Activated T-cell treated with anti-CD3 and anti-CD28 coated beads for 4 hours (primary cell): Measurements from ENCODE around the gene OR51F1.
"Not testable (repeated sequence)": the region's sequence is repeated elsewhere in the genome, so short reads cannot be mapped to it uniquely, and the experiment has no call there.

Source experiments
- DNase-seq: peaks from one replicate; pipeline ENCODE4 v3.0.0-alpha.2; 2020

OR51F1 gene

DNA sequence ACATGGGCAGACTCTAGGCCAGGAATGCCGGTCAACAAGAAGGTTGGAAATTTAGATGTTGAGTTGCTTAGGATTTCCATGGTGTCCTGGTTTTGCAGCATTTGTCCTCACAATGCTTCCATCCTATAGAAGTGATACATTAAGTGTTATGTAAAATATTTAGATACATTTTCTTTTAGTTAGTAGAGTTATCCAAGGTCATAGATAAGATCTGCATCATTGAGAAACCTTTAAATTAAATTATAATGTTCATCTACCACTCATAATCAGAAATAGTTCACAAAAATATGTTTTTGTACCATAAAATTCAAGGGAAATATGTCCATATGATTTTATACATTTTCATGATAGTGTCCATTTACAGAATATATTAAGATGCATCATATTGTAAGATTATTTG, at the start of gene OR51F1:
Gene OR51F1 (minus strand): TSS at position 101 of the 400 bp plus-strand sequence. CDS start 0 bp downstream, at position 101.
- no peak for DNase-seq

DNA sequence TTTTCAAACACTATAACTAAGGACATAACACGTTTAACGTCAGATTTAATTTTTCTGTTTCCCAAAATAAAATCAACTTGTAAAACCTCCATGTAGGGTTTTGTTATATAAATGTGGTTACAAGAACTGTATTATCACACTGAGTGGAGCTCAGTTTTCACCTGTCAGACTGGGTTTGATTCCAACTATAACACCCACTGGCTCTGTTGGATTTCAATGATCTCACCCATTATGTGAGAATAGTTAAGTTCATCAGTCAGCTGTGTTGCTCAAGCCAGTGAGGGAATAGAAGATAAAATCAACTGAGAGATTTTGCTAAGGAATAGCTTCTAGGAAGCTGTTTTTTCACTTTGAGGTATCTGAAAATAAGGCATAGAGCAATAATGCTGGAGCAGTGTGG, 39.5 kb upstream of the OR51F1 start:
- DNase-seq = no peak

DNA sequence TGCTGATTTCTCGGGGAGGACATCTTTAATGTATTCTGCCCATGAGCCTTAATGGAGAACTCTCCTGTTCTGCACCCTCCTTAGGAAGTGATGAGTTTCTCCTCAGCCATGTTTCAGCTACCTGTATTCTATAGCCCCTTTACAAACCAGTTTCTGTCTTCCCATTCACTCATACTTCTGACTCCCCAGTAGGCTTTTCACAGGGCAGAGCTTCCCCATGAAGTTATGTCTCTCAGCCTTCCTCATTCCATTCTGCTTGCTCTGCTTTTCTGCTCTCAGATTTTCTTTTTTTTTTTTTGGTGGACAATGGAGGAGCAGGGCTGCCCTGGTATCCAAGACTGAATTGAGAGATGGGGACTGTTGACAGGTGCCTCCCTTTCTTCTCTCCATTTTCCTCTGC, 38.7 kb upstream of the OR51F1 start:
- DNase-seq = no peak

- no peak for DNase-seq
These were observed 34.5 kb upstream of the OR51F1 start, which contains the start of gene OR52R1 for GRCh38 chr11:4804280-4804679. TSS of gene OR52R1 (minus strand) at chr11:4804380. CDS start at chr11:4804380, 0 bp downstream.

DNA sequence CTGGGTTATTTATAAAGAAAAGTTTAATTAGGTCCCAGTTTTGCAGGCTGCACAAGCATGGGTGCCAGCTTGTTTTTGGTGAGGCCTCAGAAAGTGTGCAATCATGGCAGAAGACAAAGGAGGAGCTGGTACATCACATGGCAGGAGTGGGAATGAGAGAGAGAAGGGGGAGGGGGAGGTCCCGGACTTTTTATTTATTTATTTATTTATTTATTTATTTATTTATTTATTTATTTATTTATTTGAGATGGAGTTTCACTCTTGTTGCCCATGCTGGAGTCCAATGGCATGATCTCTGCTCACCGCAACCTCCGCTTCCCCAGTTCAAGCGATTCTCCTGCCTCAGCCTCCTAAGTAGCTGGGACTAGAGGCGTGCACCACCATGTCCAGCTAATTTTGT, 31.6 kb upstream of the OR51F1 start:
- DNase-seq = not testable (repeated sequence)

DNA sequence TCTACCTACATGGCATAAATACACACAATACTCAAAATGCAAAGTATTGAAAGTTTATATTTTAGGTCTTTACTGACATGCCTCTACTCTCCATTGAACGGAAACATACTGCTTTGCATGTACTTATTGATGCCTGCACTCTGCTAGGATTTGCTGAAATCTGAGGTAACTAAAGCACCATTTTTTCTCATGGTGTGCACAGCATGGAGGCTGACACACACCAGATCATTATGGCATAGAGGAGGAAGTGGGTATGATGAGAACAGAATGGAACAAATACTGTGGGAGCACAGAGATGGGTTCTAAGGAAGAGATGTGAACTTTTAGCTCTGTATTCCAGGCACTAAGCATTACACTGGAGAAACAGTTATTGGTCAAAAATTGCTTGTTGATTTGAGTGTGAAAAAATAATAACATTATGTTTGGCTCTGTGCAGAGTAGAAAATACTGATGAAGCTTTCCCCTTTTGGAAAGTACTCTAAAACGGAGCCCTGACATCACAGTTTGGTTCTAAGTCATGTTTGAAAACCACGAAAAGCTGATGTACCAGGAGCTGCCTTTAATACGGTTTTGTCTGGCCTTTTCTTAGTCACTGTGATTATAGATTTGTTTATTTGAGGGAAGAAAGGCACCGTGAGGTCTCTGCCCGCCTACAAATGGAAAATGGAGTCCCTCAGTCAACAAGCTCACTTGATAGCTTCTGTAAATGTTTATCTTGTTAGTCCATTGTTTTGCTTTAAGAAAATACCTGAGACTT, 28.9 kb upstream of the OR51F1 start:
- DNase-seq = no peak

DNA sequence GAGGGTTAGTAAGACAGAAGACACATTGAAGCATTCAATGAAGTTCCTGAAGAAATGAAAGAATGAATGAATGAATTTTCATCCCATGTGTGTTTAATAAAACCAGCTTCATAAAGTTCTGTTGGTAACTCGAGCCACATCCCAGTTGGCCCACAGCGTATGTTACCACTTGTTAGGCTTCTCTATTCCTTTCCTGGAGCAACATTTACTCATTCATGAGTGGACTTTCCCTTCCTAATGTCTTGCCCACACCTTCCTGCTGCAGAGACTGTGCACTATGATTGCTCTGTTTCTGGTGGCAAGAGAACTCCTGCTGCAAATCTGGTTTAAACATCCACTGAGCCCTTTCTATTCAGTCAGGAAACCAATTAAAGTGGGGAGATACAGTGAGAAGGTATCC, 27.5 kb upstream of the OR51F1 start:
- no peak for DNase-seq

GRCh38 chr11:4782454-4782853, 12.7 kb upstream of the OR51F1 start:
- no peak for DNase-seq

DNA sequence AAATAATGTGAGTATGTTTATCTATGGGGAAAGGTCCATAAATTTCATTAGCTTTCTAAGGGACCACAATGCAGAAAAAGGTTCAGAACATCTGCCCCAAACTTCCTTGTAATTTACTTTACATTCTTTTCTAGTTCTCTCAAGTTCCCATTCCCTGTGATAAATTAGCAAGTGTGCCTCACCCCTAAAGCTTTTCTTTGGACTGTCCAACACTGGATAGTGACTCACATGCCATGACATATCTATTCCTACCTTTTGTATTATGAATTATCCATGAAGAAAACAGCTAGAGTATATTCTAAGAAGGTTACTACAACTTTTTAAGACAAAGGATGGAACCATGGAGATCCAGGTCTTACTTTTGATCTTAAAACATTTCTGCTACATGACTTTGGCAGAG, 1.6 kb downstream of the OR51F1 start:
- no peak for DNase-seq

DNA sequence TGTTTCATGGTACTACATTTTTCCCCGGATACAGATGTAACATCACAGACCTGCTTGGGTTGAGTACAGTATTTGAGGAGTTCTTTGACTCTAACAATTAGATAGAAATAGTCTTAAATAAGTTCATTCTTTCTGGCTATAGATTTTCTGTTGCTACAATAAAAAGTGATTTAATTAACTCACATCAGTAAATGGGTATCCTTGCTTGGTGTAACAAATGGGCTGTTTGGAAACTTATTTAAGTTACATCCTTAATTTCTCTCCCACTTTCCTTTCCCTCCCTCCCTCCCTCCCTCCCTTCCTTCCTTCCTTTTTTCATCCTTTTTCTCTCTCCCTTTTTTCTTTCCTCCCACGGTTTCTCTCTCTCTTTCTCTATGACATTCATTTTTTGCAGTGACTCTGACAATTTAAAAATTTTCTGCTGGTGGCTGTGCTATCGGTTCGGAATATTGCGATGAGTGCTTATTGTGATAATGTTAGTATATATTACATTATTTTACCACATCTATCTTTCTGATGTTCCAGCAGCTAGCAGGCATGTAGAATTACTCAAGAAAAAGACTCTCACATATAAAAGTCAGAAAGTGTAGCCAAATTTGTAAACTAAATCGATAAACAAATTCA, 3.2 kb downstream of the OR51F1 start:
- no peak for DNase-seq

- DNase-seq = no peak
These were observed 6.6 kb downstream of the OR51F1 start for GRCh38 chr11:4763096-4763495.

GRCh38 chr11:4751201-4751600, 18.5 kb downstream of the OR51F1 start:
- DNase-seq = no peak

- DNase-seq = no peak
These were observed 21.3 kb downstream of the OR51F1 start for GRCh38 chr11:4748438-4748837.

- no peak for DNase-seq
These were observed 29.0 kb downstream of the OR51F1 start for GRCh38 chr11:4740735-4741134.

- DNase-seq = no peak
These were observed 42.6 kb downstream of the OR51F1 start for GRCh38 chr11:4727171-4727570.

GRCh38 chr11:4722616-4723534, 46.9 kb downstream of the OR51F1 start:
- DNase-seq = not testable (repeated sequence)
